HuH-7.5 (cell line): ENCODE data around the gene TRIM9.
"Not testable (repeated sequence)": the region's sequence is repeated elsewhere in the genome, so short reads cannot be mapped to it uniquely, and the experiment has no call there.

Source experiments
- DNase-seq: peaks from one replicate; pipeline ENCODE4 v3.0.0; 2011; ENCODE audit warnings: low spot score

The TRIM9 gene

DNA sequence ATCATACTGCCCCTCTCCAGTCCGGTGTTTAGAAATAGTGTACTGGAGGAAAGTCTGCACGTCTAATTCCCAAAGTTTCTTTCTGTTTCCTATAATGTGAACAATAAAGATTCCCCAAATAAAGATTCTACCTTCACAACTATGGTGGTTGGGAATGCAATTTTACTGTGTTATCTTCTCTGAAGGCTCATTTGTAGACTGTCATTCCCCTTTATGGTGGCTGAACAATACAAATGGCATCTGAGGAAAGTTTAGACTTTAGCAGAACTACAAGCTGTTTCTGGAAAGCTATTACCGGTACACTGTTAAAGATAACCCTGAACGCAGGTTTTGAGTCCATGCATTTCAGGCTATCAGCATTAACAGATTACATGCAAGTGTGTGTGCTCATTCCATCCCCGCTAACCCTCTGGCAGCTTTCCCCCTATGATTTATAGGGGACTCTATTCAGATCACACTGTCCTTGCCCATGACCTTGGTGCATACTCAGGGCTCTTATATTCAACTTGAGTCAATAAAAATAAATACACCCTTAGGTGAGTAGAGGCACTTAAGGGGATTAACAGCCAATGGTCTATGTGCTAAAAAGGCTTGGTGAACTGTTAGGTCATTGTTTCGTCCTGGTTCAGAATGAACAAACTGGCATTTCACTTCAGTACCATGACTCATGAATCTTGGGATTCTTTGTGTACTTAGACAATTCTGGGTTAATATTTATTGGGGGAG lies 89.9 kb downstream of the TRIM9 start:
- peak; percentile 8 for DNase-seq

GRCh38 chr14:51004352-51004800 lies 90.5 kb downstream of the TRIM9 start:
- no peak for DNase-seq

GRCh38 chr14:51002406-51002999 lies 92.4 kb downstream of the TRIM9 start:
- DNase-seq, result no peak

- DNase-seq, result no peak
Measured at GRCh38 chr14:51000566-51000965, 94.3 kb downstream of the TRIM9 start.

DNA sequence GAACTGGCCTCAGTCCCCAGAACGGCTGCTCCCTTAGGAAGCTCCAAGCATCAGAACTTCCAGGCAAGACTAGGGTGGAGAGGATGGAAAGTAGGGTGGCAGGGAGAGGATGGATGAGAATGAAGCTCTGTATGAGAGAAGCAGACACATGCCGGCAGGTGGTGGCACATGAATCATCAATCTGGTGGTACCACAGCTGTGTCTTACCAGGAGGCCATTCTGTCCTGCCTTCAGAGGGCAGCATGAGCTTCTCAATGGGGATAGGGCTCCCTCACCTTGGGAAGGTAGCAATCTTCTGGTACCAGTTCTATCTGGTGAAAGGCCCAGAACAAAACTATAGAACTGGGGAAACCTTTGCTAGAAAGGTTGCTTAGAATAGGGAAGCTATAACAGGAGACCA lies 95.2 kb downstream of the TRIM9 start:
- DNase-seq, result no peak

DNA sequence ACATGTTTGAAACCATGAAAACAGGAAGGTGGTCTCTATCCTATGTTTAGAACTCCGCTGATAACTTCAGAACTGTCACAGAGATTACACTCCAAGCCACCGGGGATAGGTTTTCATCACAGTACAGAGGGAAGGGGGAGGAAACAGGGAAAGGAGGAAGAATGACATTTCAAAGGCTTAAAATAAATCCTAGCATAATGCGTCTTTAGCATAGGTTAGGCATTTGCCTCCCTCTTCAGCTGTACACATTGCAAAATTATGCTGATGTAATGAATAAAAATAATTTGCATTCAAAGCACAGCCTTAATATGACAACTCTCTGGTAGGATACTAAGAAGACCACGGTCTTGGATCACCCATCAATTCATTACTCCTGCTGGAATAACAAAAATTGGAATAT lies 96.3 kb downstream of the TRIM9 start:
- no peak for DNase-seq

DNA sequence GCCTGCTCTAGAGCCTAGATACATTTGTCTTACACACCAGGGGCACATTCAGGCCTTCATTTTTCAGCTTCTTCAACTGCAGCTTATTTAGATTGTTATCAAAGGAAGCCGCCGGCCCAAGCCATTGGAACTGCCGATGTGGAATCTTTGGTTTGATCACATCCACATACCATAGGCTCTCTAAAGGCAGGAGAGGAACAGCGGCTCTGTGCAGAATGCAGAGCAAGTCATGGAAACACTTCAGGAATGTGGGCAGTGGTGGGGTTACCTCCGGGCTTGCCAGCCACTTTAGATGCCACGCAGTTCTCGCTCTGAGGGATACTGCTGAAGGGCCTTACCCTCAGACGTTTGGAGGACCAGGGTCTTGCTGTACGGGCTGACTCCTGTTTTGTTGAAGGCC lies 97.2 kb downstream of the TRIM9 start:
- DNase-seq, result no peak

GRCh38 chr14:50994158-50994557 lies 100.7 kb downstream of the TRIM9 start:
- DNase-seq, result not testable (repeated sequence)

- no peak for DNase-seq
Measured at GRCh38 chr14:50985859-50986331, 109.0 kb downstream of the TRIM9 start.

DNA sequence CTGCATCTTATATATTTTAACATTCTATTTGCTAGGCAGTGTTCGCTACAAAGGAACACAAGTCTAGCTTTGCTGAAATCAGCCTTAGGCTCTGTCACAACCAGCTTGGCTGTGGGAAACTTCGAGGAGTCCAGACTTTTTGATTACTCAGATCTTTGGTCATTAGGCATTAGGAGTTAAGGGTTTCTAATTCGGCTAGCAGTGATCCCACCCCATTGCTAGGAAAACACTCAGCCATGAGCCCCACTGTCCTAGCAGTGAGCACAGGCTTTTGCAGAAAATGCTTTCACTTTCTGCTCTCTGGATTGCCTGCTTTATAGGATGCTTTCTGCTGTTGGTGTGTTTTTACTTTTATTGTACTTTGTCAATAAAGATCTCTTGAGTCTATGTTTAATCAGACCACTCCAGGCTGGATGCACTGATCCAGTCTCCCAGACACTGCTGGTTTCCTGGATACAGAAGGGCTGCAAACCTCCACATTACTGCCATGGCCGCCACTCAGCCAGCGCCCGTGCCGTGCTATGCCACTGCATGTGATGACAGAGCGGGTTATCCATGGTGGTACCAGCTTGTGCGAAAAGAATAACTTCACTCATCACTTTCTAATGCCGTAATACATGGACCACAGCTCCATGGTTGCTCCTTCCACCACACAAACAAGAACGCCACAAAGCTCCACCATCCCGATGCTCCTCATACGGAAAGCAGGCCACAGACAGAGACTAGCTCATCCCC lies 109.6 kb downstream of the TRIM9 start:
- DNase-seq, result no peak

- DNase-seq, result no peak
Measured at GRCh38 chr14:50984036-50984710, 110.7 kb downstream of the TRIM9 start.

GRCh38 chr14:50979941-50980850 lies 114.7 kb downstream of the TRIM9 start:
- DNase-seq, result no peak

- no peak for DNase-seq
Measured at GRCh38 chr14:50978888-50979287, 116.0 kb downstream of the TRIM9 start.

- no peak for DNase-seq
Measured at GRCh38 chr14:50978529-50978871, 116.4 kb downstream of the TRIM9 start.

DNA sequence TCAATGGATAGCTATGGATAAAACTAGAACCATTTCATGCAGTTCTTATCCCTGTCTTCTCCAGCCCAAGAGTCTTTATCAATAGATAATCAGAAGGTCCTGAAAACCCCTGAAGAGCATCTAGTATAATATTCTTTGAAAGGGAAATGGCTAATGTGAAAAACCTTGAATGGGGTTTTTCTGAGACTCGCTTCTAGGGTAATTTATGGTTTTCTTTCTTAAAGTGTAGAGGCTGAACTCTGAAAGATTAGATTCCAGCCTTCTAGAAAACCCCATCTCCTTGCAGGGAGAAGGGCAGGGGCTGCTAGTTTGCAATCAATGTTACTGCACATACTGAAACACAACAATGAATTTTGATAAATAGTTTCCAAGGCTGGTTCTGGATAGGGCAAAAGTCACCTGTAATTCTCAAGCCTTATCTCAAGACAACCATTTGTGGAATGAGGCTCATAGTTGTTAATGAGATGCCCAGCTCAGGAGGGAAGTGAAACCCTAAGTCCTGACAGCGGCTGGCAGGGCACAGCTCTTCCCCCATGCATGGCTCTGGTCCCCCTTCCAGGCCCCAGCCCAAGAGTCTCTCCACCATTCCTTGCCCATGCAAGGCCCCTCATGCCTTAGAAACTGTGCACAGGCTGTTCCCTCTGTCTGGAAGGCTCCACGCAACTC lies 116.9 kb downstream of the TRIM9 start:
- DNase-seq, result no peak

DNA sequence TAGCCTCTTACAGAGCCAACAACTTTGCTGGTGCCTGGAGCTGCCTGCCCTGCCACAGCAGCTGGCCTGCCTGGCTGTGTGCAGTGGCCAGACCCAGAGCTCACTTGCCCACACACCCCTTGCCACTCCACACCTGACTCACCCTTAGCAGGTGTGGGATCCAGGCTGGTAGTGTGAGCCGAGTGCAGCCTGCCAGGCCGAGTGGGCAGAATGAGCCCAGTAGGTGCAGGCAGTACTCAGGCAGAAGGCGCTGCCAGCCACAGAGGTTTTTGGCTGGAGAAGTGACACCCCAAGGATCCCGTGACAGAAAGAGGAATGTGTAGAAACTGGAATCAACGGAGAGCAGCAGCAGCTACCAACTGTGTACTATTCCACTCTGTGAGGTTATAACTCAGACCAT lies 120.8 kb downstream of the TRIM9 start:
- DNase-seq, result no peak

DNA sequence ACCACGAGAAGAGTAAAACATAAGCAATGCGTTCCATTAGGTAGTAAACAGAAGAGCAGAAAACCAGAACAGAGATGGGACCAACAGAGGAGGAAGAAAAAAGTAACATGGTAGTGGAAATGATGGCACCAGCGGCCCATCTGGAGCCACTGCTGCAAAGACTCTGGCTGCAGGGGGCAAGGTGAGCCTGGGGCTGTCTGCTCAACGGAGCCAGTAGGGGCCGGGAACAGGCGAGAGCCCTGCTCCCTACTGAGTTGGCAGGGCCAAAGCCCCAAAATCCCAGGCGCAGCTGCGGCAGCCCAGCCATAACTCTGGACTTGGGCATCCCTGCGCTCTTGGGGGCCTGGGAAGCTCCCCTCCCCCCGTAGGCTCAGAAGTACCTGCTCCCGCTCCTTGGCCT lies 122.2 kb downstream of the TRIM9 start:
- DNase-seq, result no peak

- DNase-seq, result no peak
Measured at GRCh38 chr14:50970886-50971781, 123.8 kb downstream of the TRIM9 start.

DNA sequence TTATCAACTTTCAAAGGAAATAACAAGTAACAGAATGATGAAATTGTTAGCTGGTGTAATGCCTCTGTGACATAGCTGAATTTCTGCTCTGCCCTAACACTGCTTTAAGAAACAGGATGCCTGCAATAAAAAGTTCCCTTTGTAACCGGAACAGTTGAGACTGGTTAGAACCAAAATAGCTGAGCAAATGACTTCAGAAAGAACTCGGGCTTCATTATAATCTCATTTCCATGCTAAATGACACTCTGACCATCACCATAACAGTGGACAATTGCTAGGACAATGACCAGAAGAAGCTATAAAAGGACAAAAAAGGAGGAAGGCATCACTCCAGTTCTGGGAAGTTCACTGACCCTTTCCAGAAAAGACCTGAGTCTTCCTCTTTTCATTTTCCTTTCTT lies 127.1 kb downstream of the TRIM9 start:
- no peak for DNase-seq

DNA sequence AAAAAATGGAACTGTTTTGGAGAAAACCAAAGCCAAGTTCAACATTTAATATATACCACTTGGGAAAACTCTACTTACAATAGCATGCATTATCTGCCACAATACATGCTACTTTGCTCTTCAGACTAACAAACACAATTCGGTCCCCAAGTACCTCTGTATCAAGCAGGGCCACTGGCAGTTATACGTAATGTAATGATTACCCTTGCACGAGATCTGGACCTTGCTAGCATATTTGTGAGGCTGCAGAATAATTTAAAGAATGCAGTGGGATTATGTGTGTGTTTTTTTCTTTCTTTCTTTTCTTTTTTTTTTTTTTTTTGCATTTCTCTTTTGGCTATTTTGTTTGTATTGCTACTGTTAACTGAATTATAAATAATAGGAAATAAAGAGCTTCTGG lies 127.8 kb downstream of the TRIM9 start:
- no peak for DNase-seq
